T-helper 9 cell (primary cell): Measurements from ENCODE around the gene IL1R1.

Experiments
- DNase-seq: peaks from one replicate; pipeline ENCODE4 v3.0.0-alpha.2; 2020

The IL1R1 gene

DNA sequence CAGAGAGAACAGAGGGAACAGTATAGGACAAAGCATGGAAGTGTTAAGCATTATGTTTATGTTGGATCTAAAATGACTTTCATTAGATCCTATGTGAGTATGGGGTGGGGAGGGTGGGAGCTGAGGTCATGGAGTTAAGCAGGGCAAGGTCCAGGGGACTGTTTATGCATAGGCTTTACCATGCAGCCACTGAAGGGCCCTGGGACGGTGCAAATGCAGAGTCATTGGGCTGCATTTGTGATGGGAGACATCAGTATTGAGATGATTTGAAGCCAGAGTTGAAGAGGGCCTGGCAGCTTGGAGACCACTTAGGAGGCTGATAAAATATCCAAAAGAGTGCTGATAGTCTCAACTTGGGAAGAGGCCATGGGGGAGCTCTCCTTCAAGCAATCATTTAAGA is 66.9 kb downstream of the IL1R1 start:
- no peak for DNase-seq

DNA sequence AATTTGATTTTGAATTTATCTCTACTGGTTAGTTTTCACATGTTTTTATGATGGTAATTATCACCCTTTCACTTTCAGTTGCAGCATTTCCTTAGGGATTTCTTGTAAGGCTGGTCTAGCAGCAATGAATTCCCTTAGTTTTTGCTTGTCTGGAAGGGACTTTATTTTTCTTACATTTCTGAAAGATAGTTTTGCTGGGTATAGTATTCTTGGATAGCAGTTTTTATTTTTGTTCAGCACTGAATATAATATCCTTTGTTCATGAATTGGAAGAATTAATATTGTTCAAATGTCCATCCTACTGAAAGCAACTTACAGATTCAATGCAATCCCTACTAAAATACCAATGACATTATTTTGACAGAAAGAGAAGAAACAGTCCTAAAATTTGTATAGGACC is 74.5 kb downstream of the IL1R1 start:
- DNase-seq = no peak

DNA sequence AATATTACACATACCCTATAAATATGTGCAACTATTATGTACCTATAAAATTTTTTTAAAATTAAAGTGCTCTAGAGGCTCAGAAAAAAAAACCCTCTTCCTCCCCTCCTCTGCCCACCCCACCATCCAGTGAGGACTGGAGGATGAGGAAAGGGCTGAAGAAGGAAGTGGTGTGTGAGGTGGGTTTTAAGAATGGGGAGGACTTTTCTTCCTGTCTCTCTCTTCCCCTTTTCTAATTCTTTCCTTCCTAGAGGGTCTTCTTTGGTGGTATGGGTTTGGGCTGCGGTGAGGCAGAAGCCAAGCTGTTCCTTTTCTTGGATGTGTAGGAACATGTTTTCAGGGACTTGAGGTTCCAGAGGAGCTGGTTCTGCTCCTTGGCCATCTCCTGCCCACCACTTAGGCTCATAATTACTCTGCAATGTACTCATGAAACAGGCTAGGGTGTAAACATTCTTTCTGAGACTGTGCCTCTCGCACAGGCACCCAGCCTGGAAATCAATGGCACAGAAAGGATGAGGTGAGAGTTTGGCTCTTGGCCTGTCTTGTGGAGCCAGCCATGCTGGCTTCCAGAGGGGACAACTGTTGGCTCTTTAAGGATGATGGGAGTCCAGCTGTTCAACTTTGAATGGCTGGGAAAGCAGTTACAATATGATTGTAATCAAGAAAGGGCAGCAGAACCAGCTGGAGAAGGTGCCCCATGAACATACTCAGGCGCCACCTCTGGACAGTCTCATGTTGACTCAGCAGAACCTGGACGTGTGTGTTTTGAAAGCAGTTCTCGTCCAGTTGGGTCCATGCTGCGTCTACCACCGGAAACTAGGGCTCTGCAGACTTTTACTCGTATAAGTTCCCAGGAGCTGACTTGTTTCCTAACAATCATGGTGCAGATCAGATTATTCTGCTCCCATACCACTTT is 82.5 kb downstream of the IL1R1 start:
- DNase-seq = no peak

DNA sequence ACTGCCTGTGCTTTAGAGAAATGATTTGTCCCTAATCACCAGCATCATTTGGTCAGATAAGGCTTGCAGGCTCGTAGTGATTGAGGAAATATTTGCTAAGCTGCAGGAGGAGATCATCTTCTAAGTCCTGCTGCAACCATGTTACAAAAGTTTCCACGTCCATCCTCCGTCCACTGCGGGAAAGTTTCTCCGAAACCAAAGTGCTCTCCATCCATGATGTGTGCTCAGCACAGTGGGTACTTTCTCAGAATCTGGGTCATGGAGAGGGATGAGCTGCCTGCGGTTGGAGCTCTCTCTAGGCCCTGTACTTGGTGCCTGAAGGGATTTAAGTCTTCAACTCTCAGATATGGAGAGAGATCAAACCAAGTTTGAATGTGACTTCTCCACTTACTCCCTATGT is 83.6 kb downstream of the IL1R1 start:
- DNase-seq = no peak

DNA sequence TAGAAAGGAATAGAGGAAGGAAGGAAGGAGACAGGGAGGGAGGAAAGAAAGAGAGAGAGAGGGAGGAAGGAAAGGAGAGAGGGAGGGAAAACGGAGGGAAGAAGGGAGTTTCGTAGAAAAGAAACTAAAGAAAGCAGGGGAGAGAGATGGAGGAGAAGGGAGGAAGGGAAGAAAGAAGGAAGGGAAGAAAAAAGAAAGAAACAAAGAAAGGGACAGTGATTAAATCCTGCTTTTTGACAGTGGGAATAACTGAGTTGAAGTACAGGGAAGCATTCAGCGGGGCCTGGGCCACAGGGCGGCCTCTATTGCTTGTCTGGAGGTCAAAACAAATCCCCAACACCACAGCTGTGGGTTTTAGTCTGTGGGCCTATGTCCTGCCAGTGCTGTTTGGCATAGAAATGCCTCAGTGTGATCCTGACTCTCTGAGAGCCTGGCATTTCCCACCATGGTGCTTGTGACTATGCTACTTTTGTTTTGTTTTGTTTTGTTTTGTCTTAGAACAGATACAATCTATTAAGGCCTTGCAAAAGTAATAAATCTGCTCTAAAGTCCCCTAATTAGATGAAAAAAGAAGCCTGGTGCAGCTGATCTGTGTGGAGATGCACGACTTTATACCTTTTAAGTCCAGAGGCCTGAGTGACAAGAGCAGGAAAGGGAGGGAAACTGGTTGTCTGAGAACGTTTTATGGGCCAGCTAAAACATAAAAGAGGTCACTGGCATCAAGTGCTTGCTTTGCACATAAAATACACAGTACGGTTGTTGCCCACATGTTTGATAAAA is 84.3 kb downstream of the IL1R1 start:
- DNase-seq = no peak

DNA sequence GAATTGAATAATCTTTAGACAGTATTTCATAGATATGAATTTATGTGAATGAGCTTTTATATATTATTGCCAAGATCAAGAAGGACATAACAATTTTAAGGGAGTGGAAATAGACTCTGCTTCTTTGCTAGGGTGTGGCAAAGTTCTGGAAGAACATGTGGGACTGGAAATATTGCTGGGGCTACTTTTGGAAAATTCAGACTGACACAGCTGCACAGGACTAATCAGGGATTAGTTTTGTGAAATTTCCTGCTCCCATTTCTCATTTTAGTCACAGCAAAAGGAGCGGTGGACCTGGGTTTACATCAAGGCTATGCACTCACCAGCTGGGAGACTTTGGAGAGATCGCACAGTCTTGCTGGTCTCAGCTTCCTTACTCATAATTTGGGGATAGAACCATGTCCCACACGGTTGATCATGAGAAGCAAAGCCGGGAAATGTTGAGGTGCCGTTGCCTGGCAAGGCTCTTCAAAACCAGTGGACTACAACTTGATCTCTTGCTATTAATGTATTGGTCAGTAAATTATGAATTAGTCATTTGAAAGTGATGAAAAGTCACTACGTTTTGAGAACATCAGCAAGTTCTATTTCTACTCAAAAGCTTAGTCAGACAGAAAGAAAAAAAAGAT is 86.7 kb downstream of the IL1R1 start:
- DNase-seq = no peak
